HL-60 (cell line): ENCODE results near the gene GNLY.

Experiments used
- DNase-seq, 2 experiments: peaks; one replicate each; pipeline ENCODE4 v3.0.0-alpha.2; 2010 to 2020; ENCODE audit warnings: low read depth in 1 of 2, low spot score in 1 of 2
- H3K27ac ChIP-seq: fragments of 250-450 bp; sonication (Bioruptor Pico); replicated peaks from 2 replicates; pipeline ENCODE4 v1.5.1; 2020; ENCODE audit warnings: mild to moderate bottlenecking, moderate library complexity
- H3K27me3 ChIP-seq: fragments of 250-450 bp; sonication (Bioruptor Pico); 2 replicates; pipeline ENCODE4 v1.5.1; 2021; ENCODE audit warnings: mild to moderate bottlenecking, moderate library complexity; ENCODE audit not compliant: insufficient read depth, poor library complexity, severe bottlenecking
- H3K4me3 ChIP-seq: replicated peaks from 2 replicates; pipeline ENCODE4 v1.5.1; 2011; ENCODE audit warnings: mild to moderate bottlenecking, control low read depth, low read length; ENCODE audit not compliant: insufficient read depth
- GABPA ChIP-seq: IDR thresholded peaks from 2 replicates; pipeline ENCODE4 v1.6.1; 2012; ENCODE audit warnings: low read depth
- POLR2AphosphoS5 ChIP-seq: IDR thresholded peaks from 2 replicates; pipeline ENCODE4 v1.6.1; 2012; ENCODE audit warnings: low read depth
- SPI1 ChIP-seq: IDR thresholded peaks from 2 replicates; pipeline ENCODE4 v1.6.1; 2012; ENCODE audit warnings: low read depth, mild to moderate bottlenecking, borderline replicate concordance
- long read RNA-seq: library from polyadenylated mRNA; unstranded; transcript quantifications from one replicate; pipeline ENCODE4 v2.0.0, GENCODE V29; 2020
- TF ChIP-seq, protein P1 (sequence below): IDR thresholded peaks from 2 replicates; pipeline ENCODE4 v1.6.1; 2012; ENCODE audit warnings: low read depth; ENCODE audit not compliant: insufficient replicate concordance
- TF ChIP-seq, protein P2 (sequence below): IDR thresholded peaks from one replicate; pipeline ENCODE4 v1.5.1; 2011; ENCODE audit warnings: low read length, control low read depth, inconsistent platforms; ENCODE audit not compliant: insufficient read depth

GNLY gene
- long read RNA-seq, partial matches to known transcripts, result 0 of 2 reads
- long read RNA-seq, other reads (novel, unspliced or antisense), result 2 of 2 reads

DNA sequence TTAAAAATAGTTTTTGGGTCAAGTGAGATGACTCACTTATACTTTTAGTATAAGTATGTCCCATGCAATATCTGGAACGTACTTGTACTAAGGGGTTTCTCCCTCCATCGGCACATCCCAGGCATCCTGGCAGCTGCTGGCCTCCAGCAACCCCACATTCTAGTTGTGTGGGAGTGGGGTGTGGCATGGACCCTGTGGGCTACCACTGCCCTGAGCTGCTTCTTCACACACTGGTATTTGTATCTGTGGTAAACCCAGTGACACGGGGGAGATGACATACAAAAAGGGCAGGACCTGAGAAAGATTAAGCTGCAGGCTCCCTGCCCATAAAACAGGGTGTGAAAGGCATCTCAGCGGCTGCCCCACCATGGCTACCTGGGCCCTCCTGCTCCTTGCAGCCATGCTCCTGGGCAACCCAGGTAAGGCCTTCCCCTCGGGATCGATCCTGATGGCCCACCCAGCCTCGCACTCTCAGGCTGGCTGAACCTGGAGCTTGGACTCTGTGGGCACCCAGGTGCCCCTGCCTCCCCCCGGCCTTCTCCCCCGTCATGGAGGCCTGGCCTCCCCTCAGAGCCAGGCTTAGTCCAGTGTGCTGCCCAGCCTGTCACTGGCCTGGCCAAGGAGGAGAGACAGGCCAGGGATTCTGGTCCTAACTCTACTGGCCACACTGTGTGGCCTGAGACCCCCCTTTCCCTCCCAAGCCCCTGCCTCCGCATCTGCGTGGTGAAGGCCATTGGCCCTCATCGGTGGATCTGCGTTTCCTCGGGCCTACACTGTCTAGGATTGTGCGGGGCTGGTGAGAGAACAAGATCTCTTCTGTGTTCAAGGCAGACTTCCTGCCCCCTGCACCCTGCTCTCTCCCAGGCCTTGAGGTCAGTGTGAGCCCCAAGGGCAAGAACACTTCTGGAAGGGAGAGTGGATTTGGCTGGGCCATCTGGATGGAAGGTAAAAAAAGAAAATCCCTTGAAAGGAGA lies at the start of gene GNLY:
GNLY (plus strand) TSS at position 307 of the 974 bp plus-strand sequence; CDS start at position 368, 61 bp downstream.
- no peak for DNase-seq
- no peak for TF ChIP-seq GABPA
- TF ChIP-seq, protein P1, sequence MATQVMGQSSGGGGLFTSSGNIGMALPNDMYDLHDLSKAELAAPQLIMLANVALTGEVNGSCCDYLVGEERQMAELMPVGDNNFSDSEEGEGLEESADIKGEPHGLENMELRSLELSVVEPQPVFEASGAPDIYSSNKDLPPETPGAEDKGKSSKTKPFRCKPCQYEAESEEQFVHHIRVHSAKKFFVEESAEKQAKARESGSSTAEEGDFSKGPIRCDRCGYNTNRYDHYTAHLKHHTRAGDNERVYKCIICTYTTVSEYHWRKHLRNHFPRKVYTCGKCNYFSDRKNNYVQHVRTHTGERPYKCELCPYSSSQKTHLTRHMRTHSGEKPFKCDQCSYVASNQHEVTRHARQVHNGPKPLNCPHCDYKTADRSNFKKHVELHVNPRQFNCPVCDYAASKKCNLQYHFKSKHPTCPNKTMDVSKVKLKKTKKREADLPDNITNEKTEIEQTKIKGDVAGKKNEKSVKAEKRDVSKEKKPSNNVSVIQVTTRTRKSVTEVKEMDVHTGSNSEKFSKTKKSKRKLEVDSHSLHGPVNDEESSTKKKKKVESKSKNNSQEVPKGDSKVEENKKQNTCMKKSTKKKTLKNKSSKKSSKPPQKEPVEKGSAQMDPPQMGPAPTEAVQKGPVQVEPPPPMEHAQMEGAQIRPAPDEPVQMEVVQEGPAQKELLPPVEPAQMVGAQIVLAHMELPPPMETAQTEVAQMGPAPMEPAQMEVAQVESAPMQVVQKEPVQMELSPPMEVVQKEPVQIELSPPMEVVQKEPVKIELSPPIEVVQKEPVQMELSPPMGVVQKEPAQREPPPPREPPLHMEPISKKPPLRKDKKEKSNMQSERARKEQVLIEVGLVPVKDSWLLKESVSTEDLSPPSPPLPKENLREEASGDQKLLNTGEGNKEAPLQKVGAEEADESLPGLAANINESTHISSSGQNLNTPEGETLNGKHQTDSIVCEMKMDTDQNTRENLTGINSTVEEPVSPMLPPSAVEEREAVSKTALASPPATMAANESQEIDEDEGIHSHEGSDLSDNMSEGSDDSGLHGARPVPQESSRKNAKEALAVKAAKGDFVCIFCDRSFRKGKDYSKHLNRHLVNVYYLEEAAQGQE, result no peak
- Histone ChIP-seq H3K27ac (no peak within 1 kb of the TSS), H3K4me3 (no peak within 1 kb of the TSS), H3K27me3 (no peaks in the 10 kb centered on the region)

DNA sequence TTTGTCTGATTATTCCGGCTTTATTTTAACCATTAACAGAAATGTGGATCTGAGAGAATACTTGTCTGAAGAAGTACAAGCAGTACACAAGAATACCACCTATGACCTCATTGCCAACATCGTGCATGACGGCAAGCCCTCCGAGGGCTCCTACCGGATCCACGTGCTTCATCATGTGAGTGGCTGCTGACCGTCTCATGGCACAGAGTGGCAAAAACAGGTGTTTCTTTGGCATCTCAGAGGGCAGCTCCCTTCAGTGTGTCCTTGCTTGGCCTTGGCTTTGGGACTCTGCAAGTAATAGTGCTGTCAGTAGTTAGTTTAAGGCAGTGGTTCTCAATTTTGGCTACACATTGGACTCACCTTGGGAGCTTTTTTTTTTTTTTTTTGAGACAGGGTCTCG lies 49.2 kb upstream of the GNLY start:
- DNase-seq, result no peak
- no peak for TF ChIP-seq POLR2AphosphoS5
- no peak for TF ChIP-seq SPI1
- TF ChIP-seq, protein P1, result no peak
- no peak for TF ChIP-seq GABPA
- Histone ChIP-seq H3K4me3 (no peak overlapping the region), H3K27ac (no peak overlapping the region), H3K27me3 (no peaks in the 10 kb centered on the region)

DNA sequence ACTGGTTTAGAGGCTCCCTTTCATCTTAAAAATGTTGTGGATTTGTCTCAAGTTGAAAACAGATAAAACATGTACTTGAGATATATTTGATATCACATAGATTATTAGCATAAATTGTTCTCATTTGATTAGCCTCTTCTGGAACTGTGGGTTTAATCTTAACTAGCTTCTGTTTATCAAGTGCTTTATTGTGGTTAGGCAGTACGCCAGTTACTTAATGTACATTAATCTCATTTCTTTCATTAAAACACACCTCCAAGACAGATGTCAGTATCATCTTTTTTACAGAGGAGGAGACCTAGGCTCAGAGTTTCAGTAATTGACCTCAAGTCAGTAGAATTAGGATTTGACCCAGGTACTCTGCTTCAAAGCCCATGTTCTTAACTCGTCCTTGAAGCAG lies 48.0 kb upstream of the GNLY start:
- TF ChIP-seq SPI1 (no peak), POLR2AphosphoS5 (no peak), GABPA (no peak)
- TF ChIP-seq, protein P1, result no peak
- TF ChIP-seq, protein P2, sequence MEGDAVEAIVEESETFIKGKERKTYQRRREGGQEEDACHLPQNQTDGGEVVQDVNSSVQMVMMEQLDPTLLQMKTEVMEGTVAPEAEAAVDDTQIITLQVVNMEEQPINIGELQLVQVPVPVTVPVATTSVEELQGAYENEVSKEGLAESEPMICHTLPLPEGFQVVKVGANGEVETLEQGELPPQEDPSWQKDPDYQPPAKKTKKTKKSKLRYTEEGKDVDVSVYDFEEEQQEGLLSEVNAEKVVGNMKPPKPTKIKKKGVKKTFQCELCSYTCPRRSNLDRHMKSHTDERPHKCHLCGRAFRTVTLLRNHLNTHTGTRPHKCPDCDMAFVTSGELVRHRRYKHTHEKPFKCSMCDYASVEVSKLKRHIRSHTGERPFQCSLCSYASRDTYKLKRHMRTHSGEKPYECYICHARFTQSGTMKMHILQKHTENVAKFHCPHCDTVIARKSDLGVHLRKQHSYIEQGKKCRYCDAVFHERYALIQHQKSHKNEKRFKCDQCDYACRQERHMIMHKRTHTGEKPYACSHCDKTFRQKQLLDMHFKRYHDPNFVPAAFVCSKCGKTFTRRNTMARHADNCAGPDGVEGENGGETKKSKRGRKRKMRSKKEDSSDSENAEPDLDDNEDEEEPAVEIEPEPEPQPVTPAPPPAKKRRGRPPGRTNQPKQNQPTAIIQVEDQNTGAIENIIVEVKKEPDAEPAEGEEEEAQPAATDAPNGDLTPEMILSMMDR, result no peak
- no peak overlapping the region for H3K27ac ChIP-seq
- DNase-seq, result no peak
- H3K27me3 ChIP-seq, result no peaks in the 10 kb centered on the region
- no peak overlapping the region for H3K4me3 ChIP-seq
